K562 (cell line): ENCODE measurements around the gene LCNL1.

Experiments used
- CREB1 ChIP-seq, 2 experiments: sonication (generic) in 1 of 2; formaldehyde crosslinking in 1 of 2; IDR thresholded peaks; 2 replicates each; pipeline versions ENCODE4 v1.6.1 to v1.8.0; 2012 to 2022; ENCODE audit warnings: inconsistent platforms in 1 of 2, mild to moderate bottlenecking in 1 of 2, missing genetic modification reagents in 1 of 2, moderate library complexity in 1 of 2
- JUN ChIP-seq, 2 experiments: sonication (generic) in 1 of 2; formaldehyde crosslinking in 1 of 2; IDR thresholded peaks; 2 replicates each; pipeline versions ENCODE4 v1.6.1 to v1.8.0; 2012 to 2022; ENCODE audit warnings: borderline replicate concordance in 2 of 2, mild to moderate bottlenecking in 2 of 2, improper control_type of control experiment in 1 of 2, low read depth in 1 of 2, low read length in 1 of 2, missing genetic modification reagents in 1 of 2
- KLF16 ChIP-seq: IDR thresholded peaks from 2 replicates; pipeline ENCODE4 v1.6.1; 2016; ENCODE audit warnings: antibody characterized with exemption
- POLR2A ChIP-seq: fragments of 450-650 bp; conservative IDR thresholded peaks from 2 replicates; pipeline ENCODE4 v1.6.1; 2016
- RBM14 ChIP-seq: fragments of 200-400 bp; formaldehyde crosslinking; IDR thresholded peaks from 2 replicates; pipeline ENCODE4 v1.6.1; 2018; ENCODE audit warnings: low read depth, mild to moderate bottlenecking, low read length, moderate library complexity, borderline replicate concordance; ENCODE audit not compliant: insufficient read depth
- RBM25 ChIP-seq: fragments of 200-400 bp; formaldehyde crosslinking; IDR thresholded peaks from 2 replicates; pipeline ENCODE4 v1.6.1; 2018; ENCODE audit warnings: low read length, low read depth, moderate library complexity; ENCODE audit not compliant: severe bottlenecking
- ZFP30 ChIP-seq: fragments of 250-450 bp; sonication (Bioruptor Pico); IDR thresholded peaks from 2 replicates; pipeline ENCODE4 v1.8.0; 2022; ENCODE audit warnings: moderate library complexity, mild to moderate bottlenecking, inconsistent platforms, borderline replicate concordance
- ZNF512 ChIP-seq: IDR thresholded peaks from 2 replicates; pipeline ENCODE4 v1.6.1; 2016; ENCODE audit warnings: missing genetic modification characterization, missing compliant biosample characterization
- TF ChIP-seq, protein P1 (sequence below): fragments of 450-650 bp; formaldehyde crosslinking; IDR thresholded peaks from 2 replicates; pipeline ENCODE4 v1.4.0; 2022; ENCODE audit warnings: missing genetic modification characterization
- TF ChIP-seq, protein P2 (sequence below), 2 experiments: fragments of 450-650 bp in 1 of 2; sonication (generic) in 1 of 2; formaldehyde crosslinking in 1 of 2; IDR thresholded peaks; 2 replicates each; pipeline versions ENCODE4 v1.7.1 to v1.9.0; 2016 to 2022; ENCODE audit warnings: inconsistent platforms in 1 of 2, mild to moderate bottlenecking in 1 of 2, missing genetic modification reagents in 1 of 2
- TF ChIP-seq, protein P3 (sequence below): sonication (generic); formaldehyde crosslinking; IDR thresholded peaks from 2 replicates; pipeline ENCODE4 v1.9.0; 2022; ENCODE audit warnings: mild to moderate bottlenecking, missing genetic modification reagents

GRCh38 chr9:137022662-137023008 lies 39.8 kb downstream of the LCNL1 start:
- TF ChIP-seq RBM14 (no peak), RBM25 (no peak), KLF16 (no peak), JUN (IDR thresholded peaks at IDR 0.05; ENCODE audit: borderline replicate concordance, low read depth, low read length) (no peak), JUN (CRISPR knock-in tag; IDR thresholded peaks at IDR 0.05; ENCODE audit: borderline replicate concordance) (no peak), ZFP30 (CRISPR knock-in tag) (no peak), POLR2A (no peak), ZNF512 (tag) (no peak), CREB1 (IDR thresholded peaks at IDR 0.05) (no peak), CREB1 (CRISPR knock-in tag; IDR thresholded peaks at IDR 0.05) (no peak)
- TF ChIP-seq, protein P1, sequence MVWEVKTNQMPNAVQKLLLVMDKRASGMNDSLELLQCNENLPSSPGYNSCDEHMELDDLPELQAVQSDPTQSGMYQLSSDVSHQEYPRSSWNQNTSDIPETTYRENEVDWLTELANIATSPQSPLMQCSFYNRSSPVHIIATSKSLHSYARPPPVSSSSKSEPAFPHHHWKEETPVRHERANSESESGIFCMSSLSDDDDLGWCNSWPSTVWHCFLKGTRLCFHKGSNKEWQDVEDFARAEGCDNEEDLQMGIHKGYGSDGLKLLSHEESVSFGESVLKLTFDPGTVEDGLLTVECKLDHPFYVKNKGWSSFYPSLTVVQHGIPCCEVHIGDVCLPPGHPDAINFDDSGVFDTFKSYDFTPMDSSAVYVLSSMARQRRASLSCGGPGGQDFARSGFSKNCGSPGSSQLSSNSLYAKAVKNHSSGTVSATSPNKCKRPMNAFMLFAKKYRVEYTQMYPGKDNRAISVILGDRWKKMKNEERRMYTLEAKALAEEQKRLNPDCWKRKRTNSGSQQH (CRISPR knock-in tag) = no peak
- TF ChIP-seq, protein P2, sequence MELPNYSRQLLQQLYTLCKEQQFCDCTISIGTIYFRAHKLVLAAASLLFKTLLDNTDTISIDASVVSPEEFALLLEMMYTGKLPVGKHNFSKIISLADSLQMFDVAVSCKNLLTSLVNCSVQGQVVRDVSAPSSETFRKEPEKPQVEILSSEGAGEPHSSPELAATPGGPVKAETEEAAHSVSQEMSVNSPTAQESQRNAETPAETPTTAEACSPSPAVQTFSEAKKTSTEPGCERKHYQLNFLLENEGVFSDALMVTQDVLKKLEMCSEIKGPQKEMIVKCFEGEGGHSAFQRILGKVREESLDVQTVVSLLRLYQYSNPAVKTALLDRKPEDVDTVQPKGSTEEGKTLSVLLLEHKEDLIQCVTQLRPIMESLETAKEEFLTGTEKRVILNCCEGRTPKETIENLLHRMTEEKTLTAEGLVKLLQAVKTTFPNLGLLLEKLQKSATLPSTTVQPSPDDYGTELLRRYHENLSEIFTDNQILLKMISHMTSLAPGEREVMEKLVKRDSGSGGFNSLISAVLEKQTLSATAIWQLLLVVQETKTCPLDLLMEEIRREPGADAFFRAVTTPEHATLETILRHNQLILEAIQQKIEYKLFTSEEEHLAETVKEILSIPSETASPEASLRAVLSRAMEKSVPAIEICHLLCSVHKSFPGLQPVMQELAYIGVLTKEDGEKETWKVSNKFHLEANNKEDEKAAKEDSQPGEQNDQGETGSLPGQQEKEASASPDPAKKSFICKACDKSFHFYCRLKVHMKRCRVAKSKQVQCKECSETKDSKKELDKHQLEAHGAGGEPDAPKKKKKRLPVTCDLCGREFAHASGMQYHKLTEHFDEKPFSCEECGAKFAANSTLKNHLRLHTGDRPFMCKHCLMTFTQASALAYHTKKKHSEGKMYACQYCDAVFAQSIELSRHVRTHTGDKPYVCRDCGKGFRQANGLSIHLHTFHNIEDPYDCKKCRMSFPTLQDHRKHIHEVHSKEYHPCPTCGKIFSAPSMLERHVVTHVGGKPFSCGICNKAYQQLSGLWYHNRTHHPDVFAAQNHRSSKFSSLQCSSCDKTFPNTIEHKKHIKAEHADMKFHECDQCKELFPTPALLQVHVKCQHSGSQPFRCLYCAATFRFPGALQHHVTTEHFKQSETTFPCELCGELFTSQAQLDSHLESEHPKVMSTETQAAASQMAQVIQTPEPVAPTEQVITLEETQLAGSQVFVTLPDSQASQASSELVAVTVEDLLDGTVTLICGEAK (IDR thresholded peaks at IDR 0.05) = no peak
- TF ChIP-seq, protein P2 (CRISPR knock-in tag; IDR thresholded peaks at IDR 0.05) = no peak
- TF ChIP-seq, protein P3, sequence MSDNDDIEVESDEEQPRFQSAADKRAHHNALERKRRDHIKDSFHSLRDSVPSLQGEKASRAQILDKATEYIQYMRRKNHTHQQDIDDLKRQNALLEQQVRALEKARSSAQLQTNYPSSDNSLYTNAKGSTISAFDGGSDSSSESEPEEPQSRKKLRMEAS (CRISPR knock-in tag) = no peak
